Measurements from ENCODE around the gene TRPM3. TPM values are rescaled to one million over a fixed set of nuclear protein-coding genes. Genes with fewer than 3 reads are reported as not detected.

TRPM3 gene
- total RNA-seq, 1 experiment from 2014 or later = not detected

- ChIA-PET CTCF (no interaction called here), POLR2A (ENCODE audit: unreplicated experiment) (no interaction called here)
- DNase-seq (no peak), ATAC-seq (no peak)
- Histone ChIP-seq H3K4me2 (ENCODE audit: low read length) (no peak overlapping the region), H3K9me3 (ENCODE audit: low read length) (no peaks in the 10 kb centered on the region), H4K20me1 (ENCODE audit: low read length) (no peaks in the 10 kb centered on the region), H3K36me3 (ENCODE audit: low read depth, low read length) (no peaks in the 10 kb centered on the region), H3F3A (ENCODE audit: low read length, unreplicated experiment) (no peaks in the 10 kb centered on the region), H3K27ac (ENCODE audit: low read length) (no peak overlapping the region), H3K4me1 (ENCODE audit: insufficient read depth, low read length) (no peaks in the 10 kb centered on the region), H3K27me3 (ENCODE audit: low read length) (0 out of 2 replicates have a peak, but pooled peaks cover 9% of the 10 kb centered on the region), H3K79me2 (ENCODE audit: low read length) (no peaks in the 10 kb centered on the region), H3K9me2 (replicated peaks; ENCODE audit: low read length) (no peaks in the 10 kb centered on the region), H2AFZ (ENCODE audit: low read length) (no peak overlapping the region), H3K4me3 (ENCODE audit: low read length) (no peak overlapping the region), H3K9ac (ENCODE audit: low read length) (no peak overlapping the region)
- TF ChIP-seq EZH2 (IDR thresholded peaks at IDR 0.05; ENCODE audit: low read length, unreplicated experiment) (no peak), EZH2phosphoT487 (IDR thresholded peaks at IDR 0.05; ENCODE audit: borderline replicate concordance, low read length) (no peak)
- TF ChIP-seq, protein P1, sequence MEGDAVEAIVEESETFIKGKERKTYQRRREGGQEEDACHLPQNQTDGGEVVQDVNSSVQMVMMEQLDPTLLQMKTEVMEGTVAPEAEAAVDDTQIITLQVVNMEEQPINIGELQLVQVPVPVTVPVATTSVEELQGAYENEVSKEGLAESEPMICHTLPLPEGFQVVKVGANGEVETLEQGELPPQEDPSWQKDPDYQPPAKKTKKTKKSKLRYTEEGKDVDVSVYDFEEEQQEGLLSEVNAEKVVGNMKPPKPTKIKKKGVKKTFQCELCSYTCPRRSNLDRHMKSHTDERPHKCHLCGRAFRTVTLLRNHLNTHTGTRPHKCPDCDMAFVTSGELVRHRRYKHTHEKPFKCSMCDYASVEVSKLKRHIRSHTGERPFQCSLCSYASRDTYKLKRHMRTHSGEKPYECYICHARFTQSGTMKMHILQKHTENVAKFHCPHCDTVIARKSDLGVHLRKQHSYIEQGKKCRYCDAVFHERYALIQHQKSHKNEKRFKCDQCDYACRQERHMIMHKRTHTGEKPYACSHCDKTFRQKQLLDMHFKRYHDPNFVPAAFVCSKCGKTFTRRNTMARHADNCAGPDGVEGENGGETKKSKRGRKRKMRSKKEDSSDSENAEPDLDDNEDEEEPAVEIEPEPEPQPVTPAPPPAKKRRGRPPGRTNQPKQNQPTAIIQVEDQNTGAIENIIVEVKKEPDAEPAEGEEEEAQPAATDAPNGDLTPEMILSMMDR (conservative IDR thresholded peaks at IDR 0.05; ENCODE audit: low read depth, low read length) = no peak
- BruUV-seq (replicated peaks) = no TSS peak
- intact Hi-C loops (cut with micrococcal nuclease) = no loop called here
These were observed 247.0 kb downstream of the TRPM3 start for GRCh38 chr9:70874451-70874850.

GRCh38 chr9:70873506-70873905 lies 247.9 kb downstream of the TRPM3 start:
- peaks cover 14% of the 10 kb centered on the region; the same call in 1 of the 2 replicates for H3K27me3 ChIP-seq (ENCODE audit: low read length)
- H3K9ac ChIP-seq (ENCODE audit: low read length) = no peak overlapping the region
- no TSS peak for BruUV-seq (replicated peaks)
- no peaks in the 10 kb centered on the region for H3K79me2 ChIP-seq (ENCODE audit: low read length)
- no peaks in the 10 kb centered on the region for H3F3A ChIP-seq (ENCODE audit: low read length, unreplicated experiment)
- no peaks in the 10 kb centered on the region for H4K20me1 ChIP-seq (ENCODE audit: low read length)
- H3K4me1 ChIP-seq (ENCODE audit: insufficient read depth, low read length) = no peaks in the 10 kb centered on the region
- no peak overlapping the region for H3K4me3 ChIP-seq (ENCODE audit: low read length)
- CTCF ChIA-PET = no interaction called here
- intact Hi-C loops (cut with micrococcal nuclease) = no loop called here
- no peak for DNase-seq
- no peaks in the 10 kb centered on the region for H3K36me3 ChIP-seq (ENCODE audit: low read depth, low read length)
- no peaks in the 10 kb centered on the region for H3K9me2 ChIP-seq (replicated peaks; ENCODE audit: low read length)
- POLR2A ChIA-PET (ENCODE audit: unreplicated experiment) = no interaction called here
- H2AFZ ChIP-seq (ENCODE audit: low read length) = no peak overlapping the region
- no peaks in the 10 kb centered on the region for H3K9me3 ChIP-seq (ENCODE audit: low read length)
- H3K27ac ChIP-seq (ENCODE audit: low read length) = no peak overlapping the region
- no peak for ATAC-seq
- H3K4me2 ChIP-seq (ENCODE audit: low read length) = no peak overlapping the region
- TF ChIP-seq, protein P1 (conservative IDR thresholded peaks at IDR 0.05; ENCODE audit: low read depth, low read length) = no peak
- TF ChIP-seq EZH2phosphoT487 (IDR thresholded peaks at IDR 0.05; ENCODE audit: borderline replicate concordance, low read length) = no peak
- TF ChIP-seq EZH2 (IDR thresholded peaks at IDR 0.05; ENCODE audit: low read length, unreplicated experiment) = no peak

- no peaks in the 10 kb centered on the region for H3F3A ChIP-seq (ENCODE audit: low read length, unreplicated experiment)
- H3K4me2 ChIP-seq (ENCODE audit: low read length) = no peak overlapping the region
- BruUV-seq (replicated peaks) = no TSS peak
- intact Hi-C loops (cut with micrococcal nuclease) = no loop called here
- no peaks in the 10 kb centered on the region for H3K4me1 ChIP-seq (ENCODE audit: insufficient read depth, low read length)
- no peak overlapping the region for H3K27ac ChIP-seq (ENCODE audit: low read length)
- H3K9me3 ChIP-seq (ENCODE audit: low read length) = no peaks in the 10 kb centered on the region
- ATAC-seq = no peak
- no peak overlapping the region for H3K4me3 ChIP-seq (ENCODE audit: low read length)
- H3K9me2 ChIP-seq (replicated peaks; ENCODE audit: low read length) = no peaks in the 10 kb centered on the region
- ChIA-PET CTCF (no interaction called here), POLR2A (ENCODE audit: unreplicated experiment) (no interaction called here)
- H3K36me3 ChIP-seq (ENCODE audit: low read depth, low read length) = no peaks in the 10 kb centered on the region
- peaks cover 21% of the 10 kb centered on the region; the same call in 1 of the 2 replicates for H3K27me3 ChIP-seq (ENCODE audit: low read length)
- H3K79me2 ChIP-seq (ENCODE audit: low read length) = no peaks in the 10 kb centered on the region
- TF ChIP-seq EZH2 (IDR thresholded peaks at IDR 0.05; ENCODE audit: low read length, unreplicated experiment) = no peak
- TF ChIP-seq, protein P1 (conservative IDR thresholded peaks at IDR 0.05; ENCODE audit: low read depth, low read length) = no peak
- TF ChIP-seq EZH2phosphoT487 (IDR thresholded peaks at IDR 0.05; ENCODE audit: borderline replicate concordance, low read length) = no peak
- no peak for DNase-seq
- H2AFZ ChIP-seq (ENCODE audit: low read length) = no peak overlapping the region
- no peak overlapping the region for H3K9ac ChIP-seq (ENCODE audit: low read length)
- H4K20me1 ChIP-seq (ENCODE audit: low read length) = no peaks in the 10 kb centered on the region
These were observed 252.5 kb downstream of the TRPM3 start for GRCh38 chr9:70868661-70869652.

All from PC-3 (cell line).